Measurements from ENCODE around the gene SSX3.
"Not testable (repeated sequence)": the region's sequence is repeated elsewhere in the genome, so short reads cannot be mapped to it uniquely, and the experiment has no call there.

GRCh38 chrX:48313996-48314395 is 42.5 kb downstream of the SSX3 start:
- TF ChIP-seq CTCF, POLR2A (IDR thresholded peaks at IDR 0.05): not testable (repeated sequence)
